Stimulated activated naive B cell treated with anti-CD40 and anti-IgM and Interleukin-4, amounts not matched to agents 10 μg/mL and 1 μg/mL and 100 μg/mL, for 72 hours (primary cell): ENCODE results near the gene RADIL.
"Not testable (repeated sequence)": the region's sequence is repeated elsewhere in the genome, so short reads cannot be mapped to it uniquely, and the experiment has no call there.

ENCODE experiments used
- ATAC-seq, 2 donors: fragments of 150-1000 bp; cut with Tn5 transposase; replicated peaks; 2 replicates each; pipeline ENCODE4 v1.10.0; 2021; ENCODE audit warnings: moderate library complexity in 1 of 2
- DNase-seq: peaks from one replicate; pipeline ENCODE4 v3.0.0; 2021
- H3K27ac Mint-ChIP-seq: one replicate; pipeline ENCODE4 v1.8.0; 2022; ENCODE audit warnings: mild to moderate bottlenecking, mixed read lengths
- H3K27me3 Mint-ChIP-seq, 2 donors: one replicate each; pipeline ENCODE4 v1.8.0; 2022; ENCODE audit warnings: mixed read lengths in 2 of 2
- H3K36me3 Mint-ChIP-seq, 2 donors: one replicate each; pipeline ENCODE4 v1.8.0; 2022; ENCODE audit warnings: mixed read lengths in 2 of 2, mild to moderate bottlenecking in 1 of 2
- H3K4me1 Mint-ChIP-seq, 2 donors: one replicate each; pipeline ENCODE4 v1.8.0; 2022; ENCODE audit warnings: mixed read lengths in 2 of 2, mild to moderate bottlenecking in 1 of 2
- H3K4me3 Mint-ChIP-seq, 2 donors: one replicate each; pipeline ENCODE4 v1.8.0; 2022; ENCODE audit warnings: mild to moderate bottlenecking in 2 of 2, mixed read lengths in 2 of 2, moderate library complexity in 1 of 2
- H3K9me3 Mint-ChIP-seq, 2 donors: one replicate each; pipeline ENCODE4 v1.8.0; 2022; ENCODE audit warnings: mixed read lengths in 2 of 2, mild to moderate bottlenecking in 1 of 2

The RADIL gene

GRCh38 chr7:4883372-4884144, at the start of gene RADIL:
Gene RADIL, minus strand, starts transcription at chr7:4883716. Its CDS starts 5,577 bp downstream, at chr7:4878139.
- DNase-seq (peak; percentile 72), ATAC-seq (peak; percentile 91 to 93)
- H3K4me3 Mint-ChIP-seq = peak within 1 kb of the TSS; percentile 50 to 59
- H3K27me3 Mint-ChIP-seq = peaks cover 51 to 71% of the 10 kb centered on the region in 2 donors
- H3K9me3 Mint-ChIP-seq = peaks cover 0 to 2% of the 10 kb centered on the region in 2 donors
- peaks cover 9 to 17% of the 10 kb centered on the region in 2 donors for H3K4me1 Mint-ChIP-seq
- H3K27ac Mint-ChIP-seq = no peak within 1 kb of the TSS
- peaks cover 0 to 1% of the 10 kb centered on the region in 2 donors for H3K36me3 Mint-ChIP-seq

GRCh38 chr7:4931943-4932342, 48.4 kb upstream of the RADIL start:
- Mint-ChIP-seq H3K36me3 (no peaks in the 10 kb centered on the region), H3K4me1 (no peaks in the 10 kb centered on the region), H3K9me3 (no peaks in the 10 kb centered on the region), H3K4me3 (no peak overlapping the region), H3K27me3 (peaks cover 0 to 11% of the 10 kb centered on the region in 2 donors), H3K27ac (no peak overlapping the region)
- DNase-seq (no peak), ATAC-seq (no peak)

- Mint-ChIP-seq H3K4me1 (no peaks in the 10 kb centered on the region), H3K27ac (no peak overlapping the region), H3K4me3 (no peak overlapping the region), H3K27me3 (peaks cover 0 to 7% of the 10 kb centered on the region in 2 donors), H3K9me3 (no peaks in the 10 kb centered on the region), H3K36me3 (no peaks in the 10 kb centered on the region)
- ATAC-seq (no peak), DNase-seq (no peak)
These were observed 45.5 kb upstream of the RADIL start for GRCh38 chr7:4929005-4929404.

- Mint-ChIP-seq H3K36me3 (no peaks in the 10 kb centered on the region), H3K4me3 (no peak overlapping the region), H3K9me3 (no peaks in the 10 kb centered on the region), H3K27ac (no peak overlapping the region), H3K27me3 (peaks cover 0 to 4% of the 10 kb centered on the region in 2 donors), H3K4me1 (no peaks in the 10 kb centered on the region)
- DNase-seq (no peak), ATAC-seq (no peak)
These were observed 44.9 kb upstream of the RADIL start for GRCh38 chr7:4928445-4928844.

- no peaks in the 10 kb centered on the region for H3K4me1 Mint-ChIP-seq
These were observed 36.7 kb upstream of the RADIL start for GRCh38 chr7:4919969-4920766.

GRCh38 chr7:4916113-4916512, 32.6 kb upstream of the RADIL start:
- ATAC-seq = no peak

More at GRCh38 chr7:4919969-4920766, 36.7 kb upstream of the RADIL start:
- ATAC-seq (no peak), DNase-seq (no peak)
- Mint-ChIP-seq H3K4me3 (no peak overlapping the region), H3K27me3 (peaks cover 8 to 27% of the 10 kb centered on the region in 2 donors), H3K9me3 (peaks cover 0 to 3% of the 10 kb centered on the region in 2 donors), H3K36me3 (peaks cover 0 to 2% of the 10 kb centered on the region in 2 donors), H3K27ac (no peak overlapping the region)

GRCh38 chr7:4911111-4911828, 27.8 kb upstream of the RADIL start:
- Mint-ChIP-seq H3K4me3 (no peak overlapping the region), H3K4me1 (no peaks in the 10 kb centered on the region), H3K27ac (no peak overlapping the region), H3K9me3 (peaks cover 0 to 4% of the 10 kb centered on the region in 2 donors), H3K36me3 (no peaks in the 10 kb centered on the region), H3K27me3 (peaks cover 6 to 10% of the 10 kb centered on the region in 2 donors)
- ATAC-seq = no peak
- DNase-seq = no peak

More at GRCh38 chr7:4916113-4916512, 32.6 kb upstream of the RADIL start:
- Mint-ChIP-seq H3K4me1 (no peaks in the 10 kb centered on the region), H3K27me3 (peaks cover 7 to 18% of the 10 kb centered on the region in 2 donors), H3K36me3 (peaks cover 0 to 2% of the 10 kb centered on the region in 2 donors), H3K4me3 (no peak overlapping the region), H3K27ac (no peak overlapping the region), H3K9me3 (no peaks in the 10 kb centered on the region)
- DNase-seq = no peak

- Mint-ChIP-seq H3K36me3 (no peaks in the 10 kb centered on the region), H3K4me1 (peaks cover 0 to 5% of the 10 kb centered on the region in 2 donors), H3K27me3 (peaks cover 16 to 28% of the 10 kb centered on the region in 2 donors), H3K9me3 (peaks cover 5 to 7% of the 10 kb centered on the region in 2 donors), H3K27ac (no peak overlapping the region), H3K4me3 (no peak overlapping the region)
- ATAC-seq (no peak), DNase-seq (no peak)
These were observed 23.2 kb upstream of the RADIL start for GRCh38 chr7:4906682-4907081.

- Mint-ChIP-seq H3K36me3 (no peaks in the 10 kb centered on the region), H3K9me3 (peaks cover 5 to 7% of the 10 kb centered on the region in 2 donors), H3K4me3 (no peak overlapping the region), H3K4me1 (peaks cover 3 to 5% of the 10 kb centered on the region in 2 donors), H3K27ac (no peak overlapping the region), H3K27me3 (peaks cover 21 to 24% of the 10 kb centered on the region in 2 donors)
- DNase-seq (no peak), ATAC-seq (no peak)
These were observed 21.7 kb upstream of the RADIL start for GRCh38 chr7:4905171-4905570.

GRCh38 chr7:4904346-4904745, 20.8 kb upstream of the RADIL start:
- no peaks in the 10 kb centered on the region for H3K36me3 Mint-ChIP-seq
- H3K4me1 Mint-ChIP-seq = peaks cover 3 to 5% of the 10 kb centered on the region in 2 donors
- H3K27ac Mint-ChIP-seq = no peak overlapping the region
- ATAC-seq (no peak), DNase-seq (no peak)
- no peak overlapping the region for H3K4me3 Mint-ChIP-seq
- peaks cover 5 to 7% of the 10 kb centered on the region in 2 donors for H3K9me3 Mint-ChIP-seq
- peaks cover 25 to 28% of the 10 kb centered on the region in 2 donors for H3K27me3 Mint-ChIP-seq

- H3K36me3 Mint-ChIP-seq = no peaks in the 10 kb centered on the region
- H3K27ac Mint-ChIP-seq = no peak overlapping the region
- DNase-seq (no peak), ATAC-seq (no peak)
- no peak overlapping the region for H3K4me3 Mint-ChIP-seq
- peaks cover 19 to 37% of the 10 kb centered on the region in 2 donors for H3K27me3 Mint-ChIP-seq
- peaks cover 0 to 3% of the 10 kb centered on the region in 2 donors for H3K4me1 Mint-ChIP-seq
- H3K9me3 Mint-ChIP-seq = peaks cover 9 to 12% of the 10 kb centered on the region in 2 donors
These were observed 12.2 kb upstream of the RADIL start for GRCh38 chr7:4895766-4896165.

- Mint-ChIP-seq H3K27ac (no peak overlapping the region), H3K4me3 (no peak overlapping the region), H3K27me3 (peaks cover 12 to 32% of the 10 kb centered on the region in 2 donors), H3K4me1 (no peaks in the 10 kb centered on the region), H3K36me3 (no peaks in the 10 kb centered on the region), H3K9me3 (peaks cover 9 to 12% of the 10 kb centered on the region in 2 donors)
- ATAC-seq (no peak), DNase-seq (no peak)
These were observed 11.0 kb upstream of the RADIL start for GRCh38 chr7:4894482-4894881.

- H3K27ac Mint-ChIP-seq = no peak overlapping the region
- no peaks in the 10 kb centered on the region for H3K36me3 Mint-ChIP-seq
- no peak for DNase-seq
- H3K27me3 Mint-ChIP-seq = peaks cover 12 to 34% of the 10 kb centered on the region in 2 donors
- H3K4me3 Mint-ChIP-seq = no peak overlapping the region
- peaks cover 9 to 12% of the 10 kb centered on the region in 2 donors for H3K9me3 Mint-ChIP-seq
- no peak for ATAC-seq
- no peaks in the 10 kb centered on the region for H3K4me1 Mint-ChIP-seq
These were observed 10.5 kb upstream of the RADIL start for GRCh38 chr7:4893929-4894475.

GRCh38 chr7:4893188-4893587, 9.7 kb upstream of the RADIL start:
- not testable (repeated sequence) for ATAC-seq, H3K4me1 Mint-ChIP-seq, H3K27ac Mint-ChIP-seq, H3K36me3 Mint-ChIP-seq, H3K4me3 Mint-ChIP-seq, DNase-seq, H3K9me3 Mint-ChIP-seq
- H3K27me3 Mint-ChIP-seq = peaks cover 9 to 33% of the 10 kb centered on the region in 2 donors
